ENCODE data around the gene NMS.

Gene NMS

GRCh38 chr2:100485396-100485795, 15.1 kb downstream of the NMS start:
- no peak for DNase-seq (ENCODE audit: low spot score)

GRCh38 chr2:100494712-100495111, 24.4 kb downstream of the NMS start:
- no peak for DNase-seq (ENCODE audit: low spot score)

GRCh38 chr2:100502782-100503181, 32.5 kb downstream of the NMS start:
- no peak for DNase-seq (ENCODE audit: low spot score)

- DNase-seq (ENCODE audit: low spot score), result no peak
These were observed 34.3 kb downstream of the NMS start for GRCh38 chr2:100504542-100504941.

- no peak for DNase-seq (ENCODE audit: low spot score)
These were observed 38.8 kb downstream of the NMS start for GRCh38 chr2:100509066-100509465.

DNA sequence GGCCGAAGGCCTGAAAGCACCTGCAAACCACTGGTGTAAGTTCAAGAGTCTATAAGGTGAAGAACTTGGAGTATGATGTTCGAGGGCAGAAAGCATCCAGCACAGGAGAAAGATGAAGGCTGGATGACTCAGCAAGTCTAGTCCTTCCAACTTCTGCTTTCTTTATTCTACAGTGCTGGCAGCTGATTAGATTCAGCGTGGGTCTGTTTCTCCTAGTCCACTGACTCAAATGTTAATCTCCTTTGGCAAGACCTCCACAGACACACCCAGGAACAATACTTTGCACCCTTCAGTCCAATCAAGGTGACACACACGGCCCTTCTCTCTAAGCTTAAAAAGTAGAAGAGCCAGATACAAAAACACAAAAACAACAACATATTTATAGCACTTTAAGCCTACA, 43.4 kb downstream of the NMS start:
- no peak for DNase-seq (ENCODE audit: low spot score)

- no peak for DNase-seq (ENCODE audit: low spot score)
These were observed 47.3 kb downstream of the NMS start for GRCh38 chr2:100517556-100517955.

- no peak for DNase-seq (ENCODE audit: low spot score)
These were observed 48.5 kb downstream of the NMS start for GRCh38 chr2:100518801-100519200.

DNA sequence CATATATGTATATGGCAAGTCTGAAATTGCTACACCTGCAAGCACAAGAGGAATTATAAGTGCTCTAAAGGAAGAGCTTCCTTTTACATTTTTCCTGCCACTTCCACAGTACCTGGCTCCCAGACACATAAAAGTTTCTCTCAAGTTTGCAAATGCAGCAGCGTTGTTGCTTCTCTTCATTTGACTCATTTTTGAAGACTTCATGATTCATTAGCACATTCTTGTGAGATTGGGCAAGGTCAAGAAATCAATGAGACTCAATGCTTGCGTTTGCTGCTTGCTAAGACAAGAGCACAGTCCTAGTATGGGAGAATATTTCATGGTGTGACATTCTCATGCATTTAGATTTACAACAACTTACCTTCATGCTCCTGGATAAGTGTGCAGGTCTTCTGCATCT, 49.9 kb downstream of the NMS start:
- no peak for DNase-seq (ENCODE audit: low spot score)

GRCh38 chr2:100522430-100522829, 52.1 kb downstream of the NMS start:
- DNase-seq (ENCODE audit: low spot score), result no peak

DNA sequence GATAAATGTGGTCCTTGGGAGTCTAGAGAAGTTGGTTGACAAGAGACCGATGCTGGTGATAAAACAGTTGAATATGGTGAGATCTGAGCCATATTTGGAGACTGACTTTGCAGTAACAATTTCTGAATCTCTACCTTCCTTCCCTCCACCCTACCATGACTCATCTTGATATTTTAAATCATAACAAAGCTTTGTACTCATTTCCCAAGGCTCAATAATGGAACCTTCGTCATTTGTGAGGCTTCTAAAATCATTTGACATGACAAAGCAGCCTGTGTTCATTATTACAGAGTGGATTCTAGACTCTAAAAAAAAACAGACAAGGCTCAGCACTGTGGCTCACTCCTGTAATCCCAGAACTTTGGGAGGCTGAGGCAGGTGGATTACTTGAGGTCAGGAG, 54.0 kb downstream of the NMS start:
- DNase-seq (ENCODE audit: low spot score), result no peak

DNA sequence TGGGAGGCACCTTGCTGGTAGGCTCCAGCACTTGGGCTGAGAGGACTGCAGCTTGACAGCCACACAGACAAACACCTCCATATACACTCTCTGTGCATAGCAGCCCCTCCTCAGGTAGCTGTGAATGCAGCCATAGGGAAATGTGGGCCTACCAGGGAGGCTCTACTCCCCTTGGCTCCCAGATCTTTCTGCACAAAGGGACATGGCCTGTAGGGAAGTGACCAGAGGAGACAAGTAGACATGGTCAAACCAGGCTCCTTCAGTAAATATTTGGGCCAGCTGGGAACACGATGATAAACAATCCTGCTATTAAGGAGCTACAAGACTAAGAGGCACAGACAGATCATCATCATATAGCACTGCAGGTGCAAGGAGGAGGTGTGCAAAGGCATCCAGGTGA, 56.6 kb downstream of the NMS start:
- no peak for DNase-seq (ENCODE audit: low spot score)

GRCh38 chr2:100527440-100528015, 57.2 kb downstream of the NMS start:
- DNase-seq (ENCODE audit: low spot score), result no peak

- DNase-seq (ENCODE audit: low spot score), result no peak
These were observed 58.9 kb downstream of the NMS start for GRCh38 chr2:100529176-100529575.

GRCh38 chr2:100529900-100530299, 59.6 kb downstream of the NMS start:
- no peak for DNase-seq (ENCODE audit: low spot score)

Measured in CD4-positive, alpha-beta T cell treated with Interleukin-6 at 100 ng/mL for 8 hours (primary cell).